GM19025 (cell line): Measurements from ENCODE around the gene MPRIP.

Source experiments
- ATAC-seq: cut with Tn5 transposase; IDR thresholded peaks from one replicate; pipeline ENCODE4 v1.9.1; 2021; ENCODE audit warnings: mild to moderate bottlenecking, low read depth, moderate library complexity; ENCODE audit not compliant: unreplicated experiment

MPRIP gene

DNA sequence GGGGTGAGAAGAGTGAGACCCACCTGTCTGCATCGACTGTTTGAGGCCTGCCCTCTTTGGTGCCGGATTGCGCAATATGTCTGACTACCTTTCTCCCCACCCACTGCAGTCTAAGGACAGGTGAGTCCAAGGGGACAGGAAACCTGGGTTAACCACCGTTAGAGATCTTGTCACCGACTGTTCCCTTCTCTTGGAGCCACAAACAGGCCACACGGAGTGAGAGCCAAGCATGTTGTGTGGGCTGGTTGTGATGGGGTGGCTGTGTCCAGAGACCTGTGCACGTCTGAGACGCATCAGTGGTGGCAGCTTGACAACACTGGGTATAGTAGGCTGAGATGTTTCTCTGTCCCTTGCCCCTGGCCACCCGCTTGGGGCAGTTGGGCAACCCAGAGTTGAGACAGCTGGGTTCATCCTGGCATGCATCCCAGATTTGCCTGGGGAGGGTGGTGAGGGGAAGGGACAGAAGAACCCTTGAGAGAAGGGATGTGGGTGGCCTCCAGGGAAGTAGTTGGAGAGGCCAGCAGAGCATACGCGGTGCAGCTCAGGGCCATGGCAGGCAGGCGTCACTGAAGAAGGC lies 21.4 kb downstream of the MPRIP start:
- no peak for ATAC-seq

DNA sequence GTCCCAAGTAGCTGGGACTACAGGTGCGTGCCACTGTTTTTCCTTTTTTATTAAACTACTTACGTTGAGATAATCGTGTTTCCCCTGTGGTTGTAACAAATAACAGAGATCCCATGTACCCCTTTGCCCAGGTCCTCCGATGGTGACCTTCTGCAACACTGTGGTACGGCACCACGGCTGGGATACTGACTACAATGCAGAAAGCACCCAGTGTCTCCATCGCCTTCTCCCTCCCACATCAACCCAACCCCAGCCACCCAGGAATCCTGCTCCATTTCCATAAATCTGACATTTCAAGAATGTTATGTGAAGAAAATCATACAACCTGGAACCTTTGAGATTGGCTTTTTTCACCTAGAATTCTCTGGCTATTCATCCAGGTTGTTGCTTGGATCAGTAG lies 22.1 kb downstream of the MPRIP start:
- no peak for ATAC-seq

DNA sequence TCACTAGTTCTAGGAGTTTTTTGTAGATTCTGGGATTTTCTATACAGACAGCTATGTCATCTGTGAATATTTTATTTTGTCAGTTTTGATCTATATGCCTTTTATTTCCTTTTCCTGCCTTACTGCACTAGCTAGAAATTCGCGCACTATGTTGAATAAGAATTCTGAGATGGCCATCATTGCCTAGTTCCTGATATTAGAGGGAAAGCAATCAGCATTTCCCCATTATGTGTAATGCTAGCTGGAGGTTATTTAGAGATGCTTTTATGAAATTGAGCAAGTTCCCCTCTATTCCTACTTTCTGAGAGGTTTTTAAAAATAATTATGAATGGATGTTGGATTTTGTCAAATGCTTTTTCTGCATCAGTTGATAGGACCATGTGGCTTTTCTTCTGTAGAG lies 23.8 kb downstream of the MPRIP start:
- ATAC-seq: no peak

DNA sequence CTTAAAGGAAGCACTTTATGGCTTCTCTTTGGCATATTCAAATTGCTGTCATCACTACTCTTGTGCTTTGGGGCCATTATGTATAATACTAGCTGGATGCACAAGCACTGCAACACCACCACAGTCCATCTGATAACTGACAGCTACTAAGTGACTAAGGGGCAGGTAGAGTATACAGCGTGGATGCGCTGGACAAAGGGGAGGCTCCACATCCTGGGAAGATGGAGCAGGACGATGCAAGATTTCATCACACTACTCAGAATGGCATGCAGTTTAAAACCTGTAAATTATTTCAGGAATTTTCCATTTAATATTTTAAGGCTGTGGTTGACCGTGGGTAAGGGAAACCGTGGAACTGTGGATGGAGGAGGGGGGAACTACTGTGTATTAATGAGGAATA lies 25.0 kb downstream of the MPRIP start:
- ATAC-seq: no peak

DNA sequence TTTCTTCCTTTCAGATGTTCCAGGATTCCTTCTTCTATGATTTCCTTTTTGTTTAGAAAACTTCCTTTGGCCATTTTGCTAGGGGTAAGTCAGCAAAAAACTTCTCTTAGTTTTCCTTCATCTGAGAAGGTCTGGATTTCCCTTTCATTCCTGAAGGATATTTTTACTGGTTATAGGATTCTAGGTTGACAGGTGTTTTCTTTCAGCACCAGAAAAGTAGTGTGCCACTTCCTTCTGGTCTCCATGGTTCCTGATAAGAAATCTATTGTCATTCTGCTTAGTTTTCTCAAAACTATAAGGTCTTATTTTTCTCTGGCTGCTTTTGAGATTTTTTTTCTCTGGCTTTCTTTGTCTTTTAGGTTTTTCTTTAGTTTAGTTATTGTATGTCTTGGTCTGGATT lies 27.6 kb downstream of the MPRIP start:
- no peak for ATAC-seq

DNA sequence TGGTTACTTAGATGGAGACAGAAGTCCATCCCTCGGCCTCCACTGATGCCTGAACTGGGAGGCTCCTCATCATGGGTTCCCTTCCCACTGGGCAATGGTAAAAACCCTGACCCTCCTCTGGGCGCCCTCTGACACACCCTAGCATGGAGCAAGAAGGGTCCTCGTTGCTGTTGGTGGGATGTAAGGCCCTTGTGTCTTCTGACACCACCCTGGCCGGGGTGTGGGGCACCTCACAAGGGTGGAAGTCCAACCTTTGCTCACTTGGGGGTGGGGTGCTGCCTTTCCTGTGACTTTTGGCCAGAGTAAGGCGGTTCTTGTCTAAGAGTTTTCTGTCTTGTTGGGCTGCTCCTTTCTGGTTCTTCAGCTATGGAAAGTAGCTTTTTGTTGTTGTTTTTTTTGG lies 28.7 kb downstream of the MPRIP start:
- no peak for ATAC-seq

DNA sequence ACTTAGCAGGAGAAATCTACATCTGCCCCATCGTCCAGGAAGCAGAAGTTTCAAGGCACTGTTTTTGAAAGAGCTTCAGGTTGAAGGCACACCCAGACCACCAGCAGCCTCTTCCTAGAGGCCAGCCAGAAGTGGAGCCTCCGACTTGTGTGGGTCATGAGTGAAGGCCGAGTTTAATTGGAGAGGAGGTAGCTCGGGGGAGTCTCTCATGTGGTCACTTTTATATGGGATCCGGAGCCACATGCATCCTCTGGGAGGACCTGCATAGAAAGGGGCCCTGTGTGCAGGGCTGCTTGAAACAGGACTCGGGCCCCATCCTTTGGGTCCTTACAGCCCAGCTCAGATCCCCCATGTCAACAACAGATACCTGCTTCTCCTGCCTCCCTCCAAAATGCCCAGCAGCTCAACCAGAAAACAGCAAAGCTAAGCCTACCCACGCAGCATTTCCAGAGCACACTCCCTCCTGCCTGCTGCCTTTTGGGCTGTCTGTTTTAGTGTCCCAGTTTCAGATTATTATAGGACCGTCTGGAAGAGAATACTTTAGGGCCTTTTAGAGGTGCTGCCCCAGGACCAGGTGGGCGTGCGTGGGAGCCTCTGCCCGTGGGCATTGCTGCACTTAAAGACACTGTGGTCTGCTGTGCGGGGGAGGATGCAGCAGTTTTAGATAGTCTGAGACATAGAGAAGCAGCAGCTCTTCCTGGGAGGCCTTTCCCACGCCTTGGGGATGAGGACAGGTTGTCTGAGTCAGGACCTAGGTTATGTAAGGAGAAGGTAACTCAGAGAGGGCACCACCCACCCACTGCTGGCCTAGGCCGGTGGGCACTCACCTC lies 29.5 kb downstream of the MPRIP start:
- ATAC-seq: no peak

DNA sequence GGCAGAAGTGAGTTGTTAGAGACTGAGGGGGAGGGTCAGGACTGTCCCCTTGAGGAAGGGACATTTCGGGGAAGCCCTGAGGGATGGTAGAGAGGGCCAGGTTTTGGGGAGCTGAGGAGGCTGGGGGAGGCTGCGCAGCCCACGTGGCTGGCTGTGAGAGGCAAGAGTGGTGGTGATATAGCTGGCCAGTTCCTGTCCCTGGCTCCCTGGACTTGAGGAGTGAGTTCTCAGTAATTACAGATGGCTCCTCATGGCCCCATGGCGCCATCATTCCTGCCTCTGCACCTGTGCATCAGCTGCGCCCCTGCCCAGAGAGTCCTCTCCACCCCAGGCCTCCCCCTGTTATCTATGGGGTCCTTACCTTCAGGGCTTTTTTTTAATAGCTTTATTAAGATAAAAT lies 30.3 kb downstream of the MPRIP start:
- no peak for ATAC-seq

DNA sequence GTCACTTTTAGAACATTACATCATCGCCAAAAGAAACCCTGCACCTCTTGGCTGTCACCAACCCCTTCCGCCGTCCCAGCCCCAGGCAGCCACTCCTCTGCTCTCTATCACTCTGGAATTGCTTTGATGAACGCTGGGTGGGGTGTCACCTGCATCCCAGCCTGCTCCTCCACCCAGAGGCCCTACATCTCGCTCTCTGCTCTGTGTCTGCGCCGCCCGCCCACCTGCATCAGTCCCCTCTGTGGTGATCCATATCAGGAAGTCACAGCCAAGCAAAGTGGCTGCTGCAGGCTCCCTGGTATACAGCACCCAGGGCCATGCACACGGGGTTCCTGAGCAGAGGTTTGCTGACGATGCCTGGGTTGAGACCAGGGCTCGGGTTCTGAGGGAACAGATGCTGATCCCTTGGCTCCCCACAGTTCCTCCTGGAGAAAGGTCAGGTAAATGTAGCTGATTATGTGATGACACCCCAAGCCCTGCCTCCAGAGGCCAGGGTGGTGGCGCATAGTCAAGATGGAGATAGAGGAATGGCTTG lies 30.8 kb downstream of the MPRIP start:
- ATAC-seq: no peak

DNA sequence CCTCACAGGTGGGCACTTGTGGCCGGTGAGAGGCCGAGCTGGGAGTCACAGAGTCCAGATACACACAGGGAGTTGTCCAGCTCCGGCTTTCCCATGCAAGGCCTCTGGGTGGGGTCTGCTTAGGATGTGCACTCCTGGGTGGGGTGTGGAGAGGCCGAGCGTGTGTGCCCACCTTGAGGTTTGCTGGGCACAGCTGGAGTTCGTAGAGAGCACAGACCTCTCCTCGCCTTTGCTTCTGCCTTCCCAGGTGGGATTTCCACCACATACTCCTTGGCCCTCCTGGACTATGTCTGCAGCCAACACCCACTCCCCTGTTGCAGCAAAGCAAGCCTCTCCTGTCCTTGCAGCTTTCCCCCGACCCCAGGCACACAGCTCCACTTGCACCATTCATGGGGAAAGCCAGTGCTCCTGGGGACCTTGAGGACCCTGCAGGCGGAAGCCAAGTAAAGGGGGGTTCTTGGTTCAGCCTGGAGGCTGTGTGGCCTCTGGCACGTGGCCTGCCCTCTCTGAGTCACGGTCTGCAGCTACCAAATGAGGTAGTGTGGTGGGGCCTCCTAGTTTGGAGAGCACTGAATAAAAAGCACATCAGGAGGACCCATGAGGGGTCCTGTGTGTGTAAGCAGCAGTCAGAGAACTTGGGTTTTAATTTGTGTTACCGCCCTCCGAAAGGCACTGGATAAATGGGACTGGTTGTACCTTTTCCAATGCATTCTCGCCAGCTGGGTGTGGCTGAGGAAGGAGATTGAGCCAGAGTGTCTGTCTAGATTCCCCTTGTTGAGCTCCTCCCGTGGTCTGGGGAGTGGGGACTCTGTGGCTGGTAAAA lies 31.5 kb downstream of the MPRIP start:
- no peak for ATAC-seq

DNA sequence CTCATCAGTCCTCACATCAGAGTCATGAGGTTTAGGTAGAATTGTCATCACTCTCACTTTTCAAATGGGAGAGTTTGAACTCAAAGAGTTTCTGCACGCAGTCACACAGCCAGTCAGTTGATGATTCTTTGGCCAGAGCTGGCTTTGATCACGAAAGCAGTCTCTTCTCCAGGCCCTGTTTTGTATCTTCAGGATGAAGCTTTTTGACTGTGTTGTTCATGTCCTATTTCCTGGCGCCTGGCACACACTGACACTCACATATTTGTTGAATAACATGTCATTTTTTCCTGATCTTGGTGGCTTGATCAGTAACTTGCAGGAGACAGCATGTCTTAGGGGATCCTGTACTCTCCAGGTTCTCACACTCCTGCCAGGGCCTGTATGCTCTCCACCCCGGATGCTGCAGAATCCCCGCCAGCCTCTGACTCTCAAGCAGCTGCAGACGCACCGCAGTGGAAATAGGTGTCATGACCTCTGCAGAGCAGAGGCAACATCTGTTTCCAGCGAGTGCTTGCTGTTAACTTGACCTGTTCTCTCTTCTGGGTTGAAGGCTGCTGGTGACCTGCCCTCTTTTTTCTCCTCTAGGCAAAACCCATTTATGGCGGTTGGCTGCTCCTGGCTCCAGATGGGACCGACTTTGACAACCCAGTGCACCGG lies 33.0 kb downstream of the MPRIP start:
- ATAC-seq: no peak

DNA sequence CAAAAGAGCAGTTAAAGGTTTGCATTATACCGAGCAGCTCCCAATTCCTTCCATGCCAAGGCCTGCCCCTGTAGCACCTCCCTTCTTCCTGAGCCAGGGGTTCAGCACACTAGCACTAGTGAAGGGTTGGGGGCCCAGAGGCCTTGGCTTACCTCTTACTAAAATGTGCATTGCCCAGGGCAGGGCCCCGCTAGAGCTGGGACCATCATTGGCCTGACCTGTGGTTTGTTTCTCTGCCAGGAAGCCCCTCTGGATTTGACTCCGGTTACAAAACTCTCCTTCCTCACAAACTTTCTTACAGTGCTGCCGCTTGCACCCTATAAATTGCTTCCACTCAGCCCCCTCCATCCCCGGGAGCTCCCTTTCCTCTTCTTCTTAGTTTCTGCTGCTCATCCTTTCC lies 33.8 kb downstream of the MPRIP start:
- ATAC-seq: no peak

DNA sequence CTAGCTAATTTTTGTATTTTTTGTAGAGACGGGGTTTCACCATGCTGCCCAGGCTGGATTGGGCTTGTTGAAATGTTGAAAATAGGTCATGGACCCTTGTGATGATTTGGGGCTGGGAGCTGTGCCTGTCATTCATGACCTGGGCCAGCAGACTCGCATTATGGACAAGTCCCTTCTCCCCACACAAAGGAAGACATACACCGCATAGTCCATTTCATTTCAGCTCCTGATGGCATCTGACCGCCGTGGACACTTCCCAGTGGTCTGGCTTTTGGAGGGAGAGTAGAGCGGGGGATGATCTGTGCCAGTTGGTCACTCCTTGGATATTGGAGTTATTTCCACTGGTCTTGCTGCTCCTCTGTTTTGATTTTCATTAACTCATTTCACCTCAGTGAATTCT lies 34.8 kb downstream of the MPRIP start:
- no peak for ATAC-seq

DNA sequence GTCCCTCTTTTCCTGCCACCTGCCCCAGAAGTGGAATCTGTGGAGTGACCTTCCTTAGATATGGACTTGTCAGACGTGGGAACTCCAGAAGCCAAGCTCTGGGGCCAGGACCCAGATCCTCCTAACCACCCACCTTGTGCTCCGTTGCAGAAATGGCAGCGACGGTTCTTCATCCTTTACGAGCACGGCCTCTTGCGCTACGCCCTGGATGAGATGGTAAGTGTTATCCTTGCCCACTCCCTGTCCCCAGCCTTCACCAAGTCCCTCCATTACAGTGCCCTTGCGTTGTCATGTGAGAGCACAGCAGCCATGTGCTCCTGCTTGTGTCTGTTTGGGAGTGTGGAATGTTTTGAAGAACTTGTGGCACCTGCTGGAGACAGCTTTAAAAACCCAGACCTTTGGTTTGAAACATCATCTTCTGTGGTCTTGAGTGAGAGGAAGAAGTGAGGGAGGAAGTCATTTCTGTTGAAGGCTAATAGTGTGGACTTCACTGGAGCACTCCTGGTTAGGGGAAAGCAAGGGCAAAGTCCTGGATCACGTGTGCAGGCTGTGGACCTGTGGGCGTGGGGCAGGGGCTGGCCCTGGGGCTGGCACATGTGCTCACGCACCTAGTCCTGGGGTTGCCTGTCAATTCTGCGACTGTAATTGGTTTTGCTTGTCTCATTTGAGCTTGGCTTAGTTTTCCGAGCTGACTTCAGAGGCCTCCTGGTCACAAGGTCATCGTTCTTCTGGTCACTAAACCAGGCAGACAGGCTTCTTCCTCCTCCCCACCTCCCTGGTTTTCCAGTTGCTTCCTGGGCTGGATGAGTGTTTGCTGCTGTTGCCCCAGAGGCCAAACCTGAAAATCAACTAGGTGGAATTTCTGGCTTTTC lies 35.8 kb downstream of the MPRIP start:
- ATAC-seq: no peak

DNA sequence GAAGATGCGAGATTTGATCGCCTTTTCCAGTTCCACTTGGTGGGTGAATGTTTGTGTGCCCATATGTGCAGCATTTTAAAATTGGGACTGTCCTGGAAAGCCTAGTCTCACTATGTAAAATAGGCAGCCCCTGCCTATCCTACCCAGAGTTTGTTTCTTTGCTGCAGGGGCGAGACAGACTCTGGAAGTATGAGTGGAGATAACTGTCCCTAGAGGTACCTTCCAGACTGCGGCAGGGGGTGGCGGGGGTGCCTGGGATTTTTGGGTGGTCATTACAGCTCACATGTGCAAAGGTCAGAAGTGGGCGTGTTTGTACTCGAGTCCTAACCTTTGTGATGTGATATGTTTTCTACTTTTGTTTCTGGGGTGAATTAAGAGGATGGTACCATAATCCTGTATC lies 36.6 kb downstream of the MPRIP start:
- ATAC-seq: no peak

DNA sequence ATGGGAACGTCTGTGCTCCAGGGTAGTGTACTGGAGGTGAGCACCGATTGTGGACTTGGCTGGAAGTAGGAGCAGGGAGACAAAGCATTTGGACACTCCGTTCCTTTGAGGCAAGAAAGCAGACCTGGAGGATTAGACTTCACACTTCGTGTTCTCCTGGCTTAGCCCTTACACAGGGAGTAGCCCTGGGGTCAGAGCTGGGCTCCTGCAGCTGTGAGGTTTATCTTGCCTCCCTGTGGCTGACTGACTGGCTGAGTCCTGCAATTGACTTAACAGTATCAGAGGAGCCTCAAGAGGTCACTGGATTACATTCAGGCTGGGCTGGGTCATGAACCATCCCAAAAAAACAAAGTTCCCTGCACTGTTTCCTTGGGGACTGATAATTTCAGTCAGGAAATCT lies 37.1 kb downstream of the MPRIP start:
- no peak for ATAC-seq

DNA sequence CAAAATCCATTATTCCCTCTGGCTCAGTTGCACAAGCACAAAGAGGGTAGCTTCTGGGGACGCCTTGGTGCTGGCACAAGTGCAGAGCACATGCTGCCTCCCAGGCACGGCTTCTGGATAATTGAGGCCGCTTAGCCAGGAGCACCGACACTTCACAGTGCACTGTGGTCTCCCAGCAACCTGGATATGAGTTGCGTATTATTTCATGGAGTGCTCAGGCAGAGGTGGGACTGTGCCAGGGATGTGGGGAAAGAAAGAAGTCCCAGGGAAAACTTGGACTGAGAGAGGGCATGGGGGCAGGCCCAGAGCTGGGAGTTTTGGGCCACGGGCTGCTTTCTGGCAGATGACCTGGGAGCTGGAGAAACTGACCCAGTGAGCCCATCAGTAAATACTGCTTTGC lies 37.5 kb downstream of the MPRIP start:
- no peak for ATAC-seq

DNA sequence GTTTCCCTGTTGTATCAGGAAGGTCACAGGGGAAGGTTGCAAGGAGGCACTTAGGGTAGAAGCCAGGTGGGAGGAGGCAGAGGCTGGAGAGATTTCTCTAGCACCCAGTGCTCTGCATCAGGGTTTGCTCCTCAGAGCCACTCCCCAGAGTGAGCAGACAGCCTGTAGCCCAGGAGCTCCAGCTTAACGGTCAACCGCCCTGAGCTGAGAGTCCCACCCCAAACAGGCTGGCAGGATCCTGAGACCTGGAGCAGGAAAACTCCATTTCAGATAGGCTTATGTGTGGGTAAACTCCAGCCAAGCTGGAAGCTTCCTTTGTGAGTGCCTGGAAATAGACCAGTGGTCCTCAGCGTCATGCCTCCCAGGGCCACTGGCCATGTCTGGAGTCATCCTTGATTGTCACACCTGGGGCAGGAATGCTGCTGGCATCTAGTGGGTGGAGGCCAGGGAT lies 37.9 kb downstream of the MPRIP start:
- no peak for ATAC-seq

DNA sequence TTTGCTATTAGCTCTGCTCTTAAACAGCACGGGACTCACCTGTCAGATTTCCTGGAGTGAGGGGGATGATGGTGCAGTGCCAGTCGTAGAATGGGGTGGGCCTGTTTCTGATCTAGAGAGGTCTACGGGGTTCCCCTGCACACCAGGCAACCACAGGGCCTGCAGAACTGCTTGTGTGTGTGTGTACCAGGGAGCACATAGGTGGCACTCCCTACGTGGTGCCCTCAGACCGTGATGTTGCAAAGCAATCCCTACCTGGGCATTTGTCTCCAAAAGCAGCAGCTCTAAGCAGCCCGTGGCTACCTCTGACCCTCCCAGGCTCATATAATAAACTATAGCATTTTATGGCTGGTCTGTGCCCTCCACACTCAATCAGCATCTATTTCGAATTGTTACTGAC lies 38.5 kb downstream of the MPRIP start:
- no peak for ATAC-seq
